Measurements from ENCODE around the gene ARL4A. TPM values are rescaled to one million over a fixed set of nuclear protein-coding genes. Genes with fewer than 3 reads are reported as not detected.
"Not testable (repeated sequence)": the region's sequence is repeated elsewhere in the genome, so short reads cannot be mapped to it uniquely, and the experiment has no call there.

ARL4A gene
- total RNA-seq, 4 donors from 2014 or later: 94.9 to 253 (median 143) TPM

- H3K4me3 ChIP-seq (ENCODE audit: low read depth, poor library complexity, severe bottlenecking): no peak overlapping the region
- WGBS, 2 donors: 67 to 69% methylated on average over 6 of the region's 6 CpGs
- no peak for DNase-seq (ENCODE audit: low spot score in 2 of 2)
- intact Hi-C loops (cut with DNase I; ENCODE audit: low total_unique reads): no loop called here
- TF ChIP-seq POLR2A (IDR thresholded peaks at IDR 0.05) (no peak), CTCF (IDR thresholded peaks at IDR 0.05) (no peak)
Measured at GRCh38 chr7:12670743-12671520, 16.5 kb upstream of the ARL4A start.

DNA sequence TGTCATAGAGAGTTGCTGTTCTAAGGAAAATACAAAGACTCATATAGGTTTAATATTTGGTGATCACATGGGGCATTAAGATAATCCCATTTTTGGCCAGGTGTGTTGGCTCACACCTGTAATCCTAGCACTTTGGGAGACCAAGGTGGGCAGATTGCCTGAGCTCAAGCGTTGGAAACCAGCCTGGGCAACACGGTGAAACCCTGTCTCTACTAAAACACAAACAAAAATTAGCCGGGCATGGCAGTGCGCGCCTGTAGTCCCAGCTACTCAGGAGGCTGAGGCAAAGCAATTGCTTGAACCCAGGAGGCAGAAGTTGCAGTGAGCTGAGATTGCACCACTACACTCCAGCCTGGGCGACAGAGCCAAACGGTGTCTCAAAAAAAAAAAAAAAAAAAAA is 14.0 kb upstream of the ARL4A start:
- DNase-seq (ENCODE audit: low spot score in 2 of 2); intact Hi-C loops (cut with DNase I; ENCODE audit: low total_unique reads); H3K4me3 ChIP-seq (ENCODE audit: low read depth, poor library complexity, severe bottlenecking): not testable (repeated sequence)
- 42 to 54% methylated on average over 7 of the region's 7 CpGs for WGBS, 2 donors

- DNase-seq (ENCODE audit: low spot score in 2 of 2): no peak
- 92 to 93% methylated on average over 2 of the region's 2 CpGs for WGBS, 2 donors
- TF ChIP-seq POLR2A (IDR thresholded peaks at IDR 0.05): no peak
- no peak for TF ChIP-seq CTCF (IDR thresholded peaks at IDR 0.05)
- intact Hi-C loops (cut with DNase I; ENCODE audit: low total_unique reads): no loop called here
- no peak overlapping the region for H3K4me3 ChIP-seq (ENCODE audit: low read depth, poor library complexity, severe bottlenecking)
Measured at GRCh38 chr7:12674053-12674452, 13.4 kb upstream of the ARL4A start.

GRCh38 chr7:12674861-12675260 is 12.6 kb upstream of the ARL4A start:
- intact Hi-C loops (cut with DNase I; ENCODE audit: low total_unique reads): no loop called here
- WGBS, 2 donors: 55 to 60% methylated on average over 4 of the region's 4 CpGs
- no peak for TF ChIP-seq CTCF (IDR thresholded peaks at IDR 0.05)
- TF ChIP-seq POLR2A (IDR thresholded peaks at IDR 0.05): no peak
- H3K4me3 ChIP-seq (ENCODE audit: low read depth, poor library complexity, severe bottlenecking): no peak overlapping the region
- DNase-seq (ENCODE audit: low spot score in 2 of 2): no peak

DNA sequence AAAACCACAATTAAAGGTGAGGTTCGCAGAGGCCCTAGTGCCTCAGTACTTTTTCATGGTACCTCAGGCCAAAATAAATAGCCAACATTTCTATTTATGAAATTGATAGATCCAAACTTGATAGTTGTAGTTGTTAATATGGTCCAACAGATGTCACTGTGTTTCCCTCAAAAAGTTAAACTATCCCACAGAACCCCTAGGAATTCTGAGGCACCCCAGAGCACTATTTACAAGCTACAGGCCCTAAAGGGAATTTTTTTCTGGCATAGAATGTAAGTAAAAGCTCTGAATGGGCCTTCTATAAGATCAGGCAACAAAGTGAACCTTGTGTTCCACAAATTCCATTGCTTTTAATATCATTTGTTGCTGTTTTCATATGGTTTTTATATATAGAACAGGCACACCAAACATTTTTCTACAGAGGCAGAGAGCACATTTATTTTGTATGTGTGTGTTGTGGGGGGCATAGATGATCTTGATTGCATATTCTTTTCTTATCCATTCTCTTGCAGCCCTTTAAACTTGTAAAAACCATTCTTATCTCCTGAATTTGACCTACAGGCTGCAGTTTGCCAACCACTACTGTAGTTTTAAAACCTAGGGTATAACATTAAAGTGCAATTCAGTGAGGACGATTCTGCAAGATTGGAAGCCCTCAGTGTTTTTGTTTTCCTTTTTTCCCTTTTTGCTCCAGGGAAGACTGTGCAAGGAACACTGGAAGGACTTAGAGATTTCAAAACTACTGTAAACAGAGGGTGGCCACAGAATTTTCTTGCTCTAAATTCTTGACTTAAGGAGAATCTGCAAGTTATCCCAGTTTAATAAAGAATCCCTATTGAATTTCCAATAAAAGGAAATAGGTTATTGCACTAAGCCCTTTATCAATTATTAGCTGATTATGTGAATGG is 3.5 kb upstream of the ARL4A start:
- WGBS, 2 donors: 33 to 35% methylated on average over 2 of the region's 2 CpGs
- DNase-seq (ENCODE audit: low spot score in 2 of 2): no peak
- TF ChIP-seq POLR2A (IDR thresholded peaks at IDR 0.05): no peak
- no peak for TF ChIP-seq CTCF (IDR thresholded peaks at IDR 0.05)
- intact Hi-C loops (cut with DNase I; ENCODE audit: low total_unique reads): no loop called here
- no peak overlapping the region for H3K4me3 ChIP-seq (ENCODE audit: low read depth, poor library complexity, severe bottlenecking)

GRCh38 chr7:12684733-12685132 is 2.7 kb upstream of the ARL4A start:
- H3K4me3 ChIP-seq (ENCODE audit: low read depth, poor library complexity, severe bottlenecking): no peak overlapping the region
- no peak for DNase-seq (ENCODE audit: low spot score in 2 of 2)
- no peak for TF ChIP-seq POLR2A (IDR thresholded peaks at IDR 0.05)
- no peak for TF ChIP-seq CTCF (IDR thresholded peaks at IDR 0.05)
- WGBS, 2 donors: 88 to 91% methylated on average over 19 of the region's 19 CpGs
- intact Hi-C loops (cut with DNase I; ENCODE audit: low total_unique reads): loop anchor here (5.0 kb wide), 1 partner anchor 583 kb away; no protein-coding TSS in a partner anchor
